SK-N-SH (cell line): ENCODE data around the gene HHIPL1. TPM values are rescaled to one million over a fixed set of nuclear protein-coding genes. Genes with fewer than 3 reads are reported as not detected.

ENCODE experiments used
- CTCF ChIA-PET: fragments of 300-600, 350-600 bp; formaldehyde crosslinking; extraction: SDS; loops from one replicate; lab custom pipeline; 2021; lab: Yijun Ruan, JAX
- POLR2A ChIA-PET: fragments of 350-600 bp; sonication (Branson Sonifier 250); formaldehyde crosslinking; extraction: SDS; loops from one replicate; lab custom pipeline; 2020; ENCODE audit warnings: antibody characterized with exemption, inconsistent platforms; lab: Yijun Ruan, JAX
- DNase-seq: peaks from one replicate; pipeline ENCODE4 v3.0.0; 2012
- H2AFZ ChIP-seq: fragments of 200-600 bp; sonication (generic); 2 replicates; pipeline ENCODE4 v1.8.1; 2016; ENCODE audit warnings: antibody characterized with exemption, mild to moderate bottlenecking, low read depth
- H3F3A ChIP-seq: fragments of 200-600 bp; sonication (generic); replicated peaks from 2 replicates; pipeline ENCODE3; 2016; ENCODE audit warnings: antibody characterized with exemption, mild to moderate bottlenecking; ENCODE audit not compliant: insufficient read depth
- H3K27ac ChIP-seq, 2 experiments: fragments of 200-500 bp in 1 of 2; fragments of 200-600 bp in 1 of 2; sonication (Bioruptor generic) in 1 of 2; sonication (generic), shearing (Covaris generic) in 1 of 2; 2 replicates each; pipeline versions ENCODE4 v1.5.1 to v1.6.1; 2014 to 2016; ENCODE audit warnings: low read depth in 2 of 2, inconsistent platforms in 1 of 2, low read length in 1 of 2, mild to moderate bottlenecking in 1 of 2, mixed read lengths in 1 of 2
- H3K27me3 ChIP-seq: fragments of 200-600 bp; sonication (generic), shearing (Covaris generic); 2 replicates; pipeline ENCODE4 v1.6.1; 2016; ENCODE audit warnings: mixed run types; ENCODE audit not compliant: insufficient read depth
- H3K36me3 ChIP-seq, 2 experiments: fragments of 200-500 bp in 1 of 2; fragments of 200-600 bp in 1 of 2; sonication (Bioruptor generic) in 1 of 2; sonication (generic) in 1 of 2; replicated peaks in 1 of 2; 2 replicates each; pipeline versions ENCODE3 to v1.5.1; 2014 to 2016; ENCODE audit warnings: low read length in 1 of 2, mild to moderate bottlenecking in 1 of 2; ENCODE audit not compliant: insufficient read depth in 2 of 2, control insufficient read depth in 1 of 2
- H3K4me1 ChIP-seq, 2 experiments: fragments of 200-500 bp in 1 of 2; fragments of 200-600 bp in 1 of 2; sonication (Bioruptor generic) in 1 of 2; sonication (generic), shearing (Covaris generic) in 1 of 2; 2 replicates each; pipeline versions ENCODE4 v1.5.1 to v1.6.1; 2014 to 2016; ENCODE audit warnings: low read depth in 1 of 2, low read length in 1 of 2, mixed run types in 1 of 2; ENCODE audit not compliant: insufficient read depth in 2 of 2, control insufficient read depth in 1 of 2
- H3K4me2 ChIP-seq: fragments of 200-600 bp; sonication (generic), shearing (Covaris generic); 2 replicates; pipeline ENCODE4 v1.6.1; 2017; ENCODE audit warnings: mixed run types
- H3K4me3 ChIP-seq, 2 experiments: fragments of 200-500 bp in 1 of 2; fragments of 200-600 bp in 1 of 2; sonication (Bioruptor generic) in 1 of 2; sonication (generic), shearing (Covaris generic) in 1 of 2; 2 replicates each; pipeline versions ENCODE4 v1.5.1 to v1.8.1; 2014 to 2016; ENCODE audit warnings: low read depth in 2 of 2, inconsistent platforms in 1 of 2, low read length in 1 of 2, mild to moderate bottlenecking in 1 of 2, mixed read lengths in 1 of 2, moderate library complexity in 1 of 2
- H3K79me2 ChIP-seq: fragments of 200-600 bp; sonication (generic); 2 replicates; pipeline ENCODE4 v1.8.1; 2017; ENCODE audit warnings: mild to moderate bottlenecking; ENCODE audit not compliant: insufficient read depth
- H3K9ac ChIP-seq: fragments of 200-600 bp; sonication (generic); 2 replicates; pipeline ENCODE4 v1.6.1; 2017; ENCODE audit warnings: mixed run types
- H3K9me2 ChIP-seq: fragments of 200-600 bp; sonication (generic); 2 replicates; pipeline ENCODE4 v1.6.1; 2017; ENCODE audit warnings: mixed run types
- H3K9me3 ChIP-seq: fragments of 200-600 bp; sonication (generic); 2 replicates; pipeline ENCODE4 v1.6.1; 2017; ENCODE audit warnings: mixed run types, mild to moderate bottlenecking, moderate library complexity
- H4K20me1 ChIP-seq: fragments of 200-600 bp; sonication (generic); 2 replicates; pipeline ENCODE4 v1.6.1; 2017; ENCODE audit warnings: mild to moderate bottlenecking, mixed run types; ENCODE audit not compliant: insufficient read depth
- CTCF ChIP-seq: fragments of 200-600 bp; sonication (generic); IDR thresholded peaks from 2 replicates; pipeline ENCODE4 v1.6.1; 2017; ENCODE audit warnings: antibody characterized with exemption, mild to moderate bottlenecking, moderate library complexity
- EP300 ChIP-seq, 2 experiments: IDR thresholded peaks; 2 replicates each; pipeline versions ENCODE4 v1.4.0 to v1.6.1; 2012; ENCODE audit warnings: borderline replicate concordance in 1 of 2, low read depth in 1 of 2, low read length in 1 of 2
- FOSL2 ChIP-seq: IDR thresholded peaks from 2 replicates; pipeline ENCODE4 v1.4.0; 2012; ENCODE audit warnings: low read depth, mild to moderate bottlenecking, moderate library complexity, borderline replicate concordance
- FOXM1 ChIP-seq: IDR thresholded peaks from 2 replicates; pipeline ENCODE4 v1.4.0; 2012; ENCODE audit warnings: low read depth, mild to moderate bottlenecking
- IRF3 ChIP-seq: fragments of 150-350 bp; IDR thresholded peaks from 2 replicates; pipeline ENCODE4 v1.6.1; 2016; ENCODE audit warnings: mild to moderate bottlenecking, low read depth, low read length
- MEF2A ChIP-seq: IDR thresholded peaks from 2 replicates; pipeline ENCODE4 v1.4.0; 2012; ENCODE audit warnings: low read depth, borderline replicate concordance
- NRF1 ChIP-seq: IDR thresholded peaks from 2 replicates; pipeline ENCODE4 v1.6.1; 2012; ENCODE audit warnings: low read depth, mild to moderate bottlenecking, low read length
- RAD21 ChIP-seq: IDR thresholded peaks from 2 replicates; pipeline ENCODE4 v1.6.1; 2012; ENCODE audit warnings: mild to moderate bottlenecking, low read length
- RCOR1 ChIP-seq: fragments of 150-350 bp; IDR thresholded peaks from 2 replicates; pipeline ENCODE4 v1.6.1; 2017; ENCODE audit warnings: antibody characterized with exemption, low read length
- REST ChIP-seq: IDR thresholded peaks from 2 replicates; pipeline ENCODE4 v1.6.1; 2012; ENCODE audit warnings: mild to moderate bottlenecking, low read depth, low read length, moderate library complexity
- RFX5 ChIP-seq: IDR thresholded peaks from 2 replicates; pipeline ENCODE4 v1.6.1; 2012; ENCODE audit warnings: mild to moderate bottlenecking, improper control_type of control experiment, low read length
- RXRA ChIP-seq: IDR thresholded peaks from 2 replicates; pipeline ENCODE4 v1.4.0; 2012; ENCODE audit warnings: low read depth, mild to moderate bottlenecking, borderline replicate concordance
- SIN3A ChIP-seq: IDR thresholded peaks from 2 replicates; pipeline ENCODE4 v1.6.1; 2012; ENCODE audit warnings: low read depth, mild to moderate bottlenecking, low read length, moderate library complexity, borderline replicate concordance
- TAF1 ChIP-seq: IDR thresholded peaks from 2 replicates; pipeline ENCODE4 v1.6.1; 2012; ENCODE audit warnings: low read depth, mild to moderate bottlenecking, low read length, moderate library complexity, borderline replicate concordance
- TCF12 ChIP-seq: IDR thresholded peaks from 2 replicates; pipeline ENCODE4 v1.4.0; 2012
- YY1 ChIP-seq: IDR thresholded peaks from 2 replicates; pipeline ENCODE4 v1.4.0; 2012; ENCODE audit warnings: low read depth, mild to moderate bottlenecking
- ZBTB33 ChIP-seq: IDR thresholded peaks from 2 replicates; pipeline ENCODE4 v1.4.0; 2012; ENCODE audit warnings: low read depth, borderline replicate concordance
- WGBS: methylation state at CpG from one replicate; pipeline ENCODE4 v1.1.6; 2017; ENCODE audit warnings: low lambda C conversion rate; 5-methylcytosine and 5-hydroxymethylcytosine counted together
- polyA plus RNA-seq, 3 experiments: library from polyadenylated mRNA; depleted of rRNA; stranded (reverse); fragments of >200 nt; gene quantifications; 2 replicates each; pipeline ENCODE4 v1.2.3, GENCODE V29; 2012

The HHIPL1 gene
- polyA plus RNA-seq, 1 of the 3 experiments (the other 2 are of a cell fraction) = 0.02 TPM

GRCh38 chr14:99608591-99608990, 36.3 kb upstream of the HHIPL1 start:
- CTCF ChIA-PET = interaction anchor here (1.2 to 1.4 kb wide), 3 partner anchors 9 to 63 kb away, joined by 3 read pairs; no protein-coding TSS in a partner anchor
- H3K36me3 ChIP-seq = no peaks in the 10 kb centered on the region

GRCh38 chr14:99609245-99610170, 35.4 kb upstream of the HHIPL1 start:
- Histone ChIP-seq H3K27me3 (no peaks in the 10 kb centered on the region), H3K9me3 (no peaks in the 10 kb centered on the region), H4K20me1 (no peaks in the 10 kb centered on the region), H3K79me2 (no peaks in the 10 kb centered on the region), H3K9me2 (no peaks in the 10 kb centered on the region), H2AFZ (no peak overlapping the region), H3K4me2 (no peak overlapping the region), H3K9ac (no peak overlapping the region), H3K36me3 (no peaks in the 10 kb centered on the region), H3K4me1 (peaks cover 5 to 21% of the 10 kb centered on the region in 2 experiments; a peak in 2 of 4 replicates), H3F3A (no peaks in the 10 kb centered on the region), H3K27ac (no peak overlapping the region), H3K4me3 (no peak overlapping the region)
- ChIA-PET POLR2A (no interaction called here), CTCF (interaction anchor here (1.1 to 1.4 kb wide), 3 partner anchors 11 to 92 kb away, joined by 3 to 5 read pairs (median 5); no protein-coding TSS in a partner anchor)
- DNase-seq = no peak
- WGBS = 67% methylated on average over 9 of the region's 10 CpGs
- TF ChIP-seq MEF2A (no peak), FOXM1 (no peak), ZBTB33 (no peak), REST (no peak), TCF12 (no peak), CTCF (no peak), TAF1 (no peak), RXRA (no peak), RFX5 (no peak), SIN3A (no peak), EP300 (IDR thresholded peaks at IDR 0.05; ENCODE audit: borderline replicate concordance in 1 of 2, low read depth in 1 of 2, low read length in 1 of 2) (no peak)

More at GRCh38 chr14:99608591-99608990, 36.3 kb upstream of the HHIPL1 start:
- 89% methylated on average over 2 of the region's 2 CpGs for WGBS
- no peaks in the 10 kb centered on the region for H3F3A ChIP-seq
- POLR2A ChIA-PET = no interaction called here
- H4K20me1 ChIP-seq = no peaks in the 10 kb centered on the region
- no peak overlapping the region for H3K4me3 ChIP-seq
- H3K79me2 ChIP-seq = peaks cover 1% of the 10 kb centered on the region; the same call in 1 of the 2 replicates
- TF ChIP-seq NRF1 = no peak
- TF ChIP-seq FOSL2 = no peak
- TF ChIP-seq FOXM1 = no peak
- TF ChIP-seq TCF12 = no peak
- no peak for TF ChIP-seq RAD21
- TF ChIP-seq YY1 = no peak
- TF ChIP-seq IRF3 = no peak
- TF ChIP-seq RCOR1 = no peak
- no peaks in the 10 kb centered on the region for H3K9me2 ChIP-seq
- no peak for DNase-seq
- no peaks in the 10 kb centered on the region for H3K27me3 ChIP-seq
- peaks cover 5 to 22% of the 10 kb centered on the region in 2 experiments; a peak in 2 of 4 replicates for H3K4me1 ChIP-seq
- H3K9ac ChIP-seq = no peak overlapping the region
- H3K27ac ChIP-seq = no peak overlapping the region
- no peak overlapping the region for H3K4me2 ChIP-seq
- H2AFZ ChIP-seq = no peak overlapping the region
- no peaks in the 10 kb centered on the region for H3K9me3 ChIP-seq
